ENCODE results near the gene EYA2.

DNA sequence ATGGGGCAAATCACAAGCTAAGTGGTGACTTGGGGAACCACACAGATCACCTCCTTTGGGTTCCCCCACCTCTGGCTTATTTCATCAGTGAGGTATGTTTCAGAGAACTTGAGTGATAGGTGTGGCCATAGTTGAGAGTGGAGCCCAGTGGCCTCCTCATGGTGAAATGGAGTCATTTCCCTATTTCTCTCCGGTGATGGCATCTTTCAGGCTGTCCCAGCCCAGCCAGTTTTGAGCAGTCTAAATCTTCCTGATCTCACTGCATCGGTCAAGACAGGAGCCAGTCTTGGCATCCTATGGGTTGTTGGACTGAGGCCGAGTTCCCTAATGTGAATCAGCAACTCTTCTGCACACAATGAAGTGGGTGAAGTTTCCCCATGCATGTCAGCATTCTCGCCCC lies 132.4 kb downstream of the EYA2 start:
- TF ChIP-seq, protein P1, sequence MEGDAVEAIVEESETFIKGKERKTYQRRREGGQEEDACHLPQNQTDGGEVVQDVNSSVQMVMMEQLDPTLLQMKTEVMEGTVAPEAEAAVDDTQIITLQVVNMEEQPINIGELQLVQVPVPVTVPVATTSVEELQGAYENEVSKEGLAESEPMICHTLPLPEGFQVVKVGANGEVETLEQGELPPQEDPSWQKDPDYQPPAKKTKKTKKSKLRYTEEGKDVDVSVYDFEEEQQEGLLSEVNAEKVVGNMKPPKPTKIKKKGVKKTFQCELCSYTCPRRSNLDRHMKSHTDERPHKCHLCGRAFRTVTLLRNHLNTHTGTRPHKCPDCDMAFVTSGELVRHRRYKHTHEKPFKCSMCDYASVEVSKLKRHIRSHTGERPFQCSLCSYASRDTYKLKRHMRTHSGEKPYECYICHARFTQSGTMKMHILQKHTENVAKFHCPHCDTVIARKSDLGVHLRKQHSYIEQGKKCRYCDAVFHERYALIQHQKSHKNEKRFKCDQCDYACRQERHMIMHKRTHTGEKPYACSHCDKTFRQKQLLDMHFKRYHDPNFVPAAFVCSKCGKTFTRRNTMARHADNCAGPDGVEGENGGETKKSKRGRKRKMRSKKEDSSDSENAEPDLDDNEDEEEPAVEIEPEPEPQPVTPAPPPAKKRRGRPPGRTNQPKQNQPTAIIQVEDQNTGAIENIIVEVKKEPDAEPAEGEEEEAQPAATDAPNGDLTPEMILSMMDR (conservative IDR thresholded peaks at IDR 0.05; ENCODE audit: low read length) = no peak
- no peak for TF ChIP-seq EZH2phosphoT487 (IDR thresholded peaks at IDR 0.05; ENCODE audit: borderline replicate concordance)

Data from Loucy (cell line).